ENCODE data around the gene TMEM176A. TPM values are rescaled to one million over a fixed set of nuclear protein-coding genes. Genes with fewer than 3 reads are reported as not detected.

Gene TMEM176A
- total RNA-seq, 1 donor from 2014 or later: not detected

DNA sequence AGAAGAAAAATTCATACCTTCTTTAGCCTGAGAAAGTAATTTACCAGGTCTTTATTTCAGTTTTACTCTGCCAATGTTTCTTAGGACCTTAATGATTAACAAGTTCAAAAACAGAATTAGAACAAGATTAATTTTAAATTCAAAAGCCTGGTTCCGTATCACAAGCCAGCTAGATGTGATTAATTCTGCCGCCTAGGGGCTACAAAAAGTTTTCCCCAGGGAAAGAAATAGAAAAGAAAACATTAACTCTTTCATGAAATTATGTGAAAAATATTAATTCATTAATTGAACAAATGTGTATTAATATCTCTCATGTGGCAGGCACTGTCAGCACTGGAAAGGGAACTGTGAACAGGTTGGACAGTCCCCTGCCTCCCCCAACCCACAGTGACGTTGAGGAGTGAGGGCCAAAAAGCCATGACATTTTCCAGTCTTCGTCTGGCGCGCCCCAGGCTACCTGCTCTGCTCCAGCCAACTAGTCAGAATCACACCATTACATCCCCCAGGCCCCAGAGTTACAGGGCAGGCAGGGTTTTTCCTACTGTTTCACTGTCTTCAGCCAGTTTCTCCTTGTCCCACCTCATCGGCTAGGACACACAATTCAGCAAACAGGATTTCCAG, 20.1 kb downstream of the TMEM176A start:
- Mint-ChIP-seq H3K27ac (ENCODE audit: unreplicated experiment) (no peak overlapping the region), H3K36me3 (ENCODE audit: low read depth) (no peaks in the 10 kb centered on the region), H3K27me3 (ENCODE audit: low read depth) (peaks cover 1% of the 10 kb centered on the region), H3K4me3 (ENCODE audit: unreplicated experiment) (no peak overlapping the region), H3K4me1 (ENCODE audit: low read depth) (no peaks in the 10 kb centered on the region), H3K9me3 (ENCODE audit: low read depth) (peaks cover 23% of the 10 kb centered on the region)
- DNase-seq (ENCODE audit: low spot score): no peak
- TF ChIP-seq, protein P1, sequence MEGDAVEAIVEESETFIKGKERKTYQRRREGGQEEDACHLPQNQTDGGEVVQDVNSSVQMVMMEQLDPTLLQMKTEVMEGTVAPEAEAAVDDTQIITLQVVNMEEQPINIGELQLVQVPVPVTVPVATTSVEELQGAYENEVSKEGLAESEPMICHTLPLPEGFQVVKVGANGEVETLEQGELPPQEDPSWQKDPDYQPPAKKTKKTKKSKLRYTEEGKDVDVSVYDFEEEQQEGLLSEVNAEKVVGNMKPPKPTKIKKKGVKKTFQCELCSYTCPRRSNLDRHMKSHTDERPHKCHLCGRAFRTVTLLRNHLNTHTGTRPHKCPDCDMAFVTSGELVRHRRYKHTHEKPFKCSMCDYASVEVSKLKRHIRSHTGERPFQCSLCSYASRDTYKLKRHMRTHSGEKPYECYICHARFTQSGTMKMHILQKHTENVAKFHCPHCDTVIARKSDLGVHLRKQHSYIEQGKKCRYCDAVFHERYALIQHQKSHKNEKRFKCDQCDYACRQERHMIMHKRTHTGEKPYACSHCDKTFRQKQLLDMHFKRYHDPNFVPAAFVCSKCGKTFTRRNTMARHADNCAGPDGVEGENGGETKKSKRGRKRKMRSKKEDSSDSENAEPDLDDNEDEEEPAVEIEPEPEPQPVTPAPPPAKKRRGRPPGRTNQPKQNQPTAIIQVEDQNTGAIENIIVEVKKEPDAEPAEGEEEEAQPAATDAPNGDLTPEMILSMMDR (IDR thresholded peaks at IDR 0.05): no peak

DNA sequence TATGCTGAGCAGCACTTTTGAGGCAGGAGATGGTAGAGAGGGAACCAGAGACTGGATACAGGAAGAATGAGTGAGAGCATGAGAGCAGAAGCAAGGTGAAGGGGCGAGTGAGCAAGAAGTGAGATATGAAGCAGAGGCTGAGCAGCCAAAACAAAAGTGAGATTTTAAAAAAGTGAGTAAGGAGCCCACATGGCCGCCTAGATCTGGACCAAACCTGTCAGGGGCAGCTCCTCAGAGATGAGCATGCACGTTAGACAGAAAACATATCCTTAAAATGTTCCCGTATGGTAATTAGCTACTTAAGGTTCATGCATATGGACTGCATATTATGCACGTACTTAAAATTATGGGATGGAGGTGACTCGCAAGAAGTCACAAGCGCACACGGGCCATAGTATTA, 22.5 kb downstream of the TMEM176A start:
- Mint-ChIP-seq H3K27me3 (ENCODE audit: low read depth) (peaks cover 11% of the 10 kb centered on the region), H3K36me3 (ENCODE audit: low read depth) (no peaks in the 10 kb centered on the region), H3K4me1 (ENCODE audit: low read depth) (no peaks in the 10 kb centered on the region), H3K4me3 (ENCODE audit: unreplicated experiment) (no peak overlapping the region), H3K27ac (ENCODE audit: unreplicated experiment) (no peak overlapping the region), H3K9me3 (ENCODE audit: low read depth) (peaks cover 10% of the 10 kb centered on the region)
- TF ChIP-seq, protein P1 (IDR thresholded peaks at IDR 0.05): no peak
- DNase-seq (ENCODE audit: low spot score): no peak

DNA sequence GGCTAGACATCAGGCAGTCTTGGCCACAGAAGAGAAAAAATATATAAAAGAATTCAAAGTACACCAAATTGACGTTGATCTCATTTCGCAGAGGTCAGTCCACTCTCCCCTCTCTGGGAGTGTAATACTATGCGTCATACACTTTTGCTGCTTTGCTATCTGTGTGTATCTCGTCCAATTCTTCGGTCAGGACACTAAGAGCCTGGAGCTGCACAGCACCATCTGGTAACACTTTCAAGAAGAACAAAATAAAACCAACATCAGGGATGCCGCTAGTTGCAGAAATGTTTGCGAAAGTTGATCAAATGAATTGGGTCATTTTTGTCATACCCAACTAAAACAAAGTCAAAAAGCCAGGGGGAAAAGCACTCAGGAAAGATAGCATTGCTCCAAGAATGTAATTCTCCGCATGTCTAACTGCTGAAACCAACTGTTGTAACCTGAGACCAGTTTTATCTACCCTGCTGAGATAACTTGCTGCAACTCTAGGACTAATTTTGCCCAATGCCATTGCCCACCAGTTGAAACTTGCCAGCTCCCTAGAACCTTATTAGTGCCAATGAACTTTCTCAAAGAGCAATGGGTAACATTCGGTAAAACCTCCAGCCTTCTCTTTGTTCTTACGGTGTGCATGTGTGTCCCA, 23.0 kb downstream of the TMEM176A start:
- TF ChIP-seq, protein P1 (IDR thresholded peaks at IDR 0.05): no peak
- Mint-ChIP-seq H3K27me3 (ENCODE audit: low read depth) (peaks cover 16% of the 10 kb centered on the region), H3K27ac (ENCODE audit: unreplicated experiment) (no peak overlapping the region), H3K4me3 (ENCODE audit: unreplicated experiment) (no peak overlapping the region), H3K36me3 (ENCODE audit: low read depth) (no peaks in the 10 kb centered on the region), H3K4me1 (ENCODE audit: low read depth) (no peaks in the 10 kb centered on the region), H3K9me3 (ENCODE audit: low read depth) (peaks cover 10% of the 10 kb centered on the region)
- DNase-seq (ENCODE audit: low spot score): no peak

DNA sequence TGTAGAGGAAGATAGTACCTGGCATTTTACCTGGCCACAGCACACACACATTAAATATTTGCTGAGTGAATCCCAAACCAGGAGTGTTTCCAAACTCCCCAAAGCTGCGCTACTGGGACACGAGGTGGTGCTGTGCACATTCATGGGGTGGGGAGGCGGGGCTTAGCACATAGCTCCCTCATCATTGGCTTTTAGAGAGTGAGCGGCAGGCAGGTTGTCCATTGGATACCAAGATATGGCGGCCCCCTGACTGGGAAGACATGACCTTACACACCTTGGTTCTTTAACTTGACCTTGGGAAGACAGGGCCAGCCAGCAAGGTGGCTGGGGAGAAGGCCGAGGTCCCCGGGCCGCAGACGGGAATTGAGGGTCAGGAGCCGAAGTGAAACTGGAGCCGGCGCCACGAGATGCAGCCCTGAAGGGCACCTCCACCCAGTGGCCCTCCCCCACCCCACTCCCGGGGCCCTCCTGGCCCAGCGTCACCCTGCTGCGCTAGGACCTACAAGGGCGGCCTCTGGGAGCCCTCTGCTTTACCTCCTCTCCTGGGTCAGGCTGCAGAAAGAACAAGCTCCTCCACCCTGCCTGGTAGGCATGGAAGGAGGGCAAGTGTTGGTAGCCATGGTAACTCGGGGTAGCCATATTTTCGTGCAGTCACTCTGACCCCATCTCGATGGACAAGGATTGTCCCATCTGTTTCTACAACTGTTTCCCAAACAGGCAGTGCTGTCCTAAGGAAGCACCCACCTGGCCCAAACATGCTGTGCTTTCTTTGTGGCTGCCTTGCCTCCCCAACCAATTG, 24.0 kb downstream of the TMEM176A start:
- H3K4me3 Mint-ChIP-seq (ENCODE audit: unreplicated experiment): no peak overlapping the region
- DNase-seq (ENCODE audit: low spot score): no peak
- no peaks in the 10 kb centered on the region for H3K36me3 Mint-ChIP-seq (ENCODE audit: low read depth)
- H3K4me1 Mint-ChIP-seq (ENCODE audit: low read depth): no peaks in the 10 kb centered on the region
- H3K27ac Mint-ChIP-seq (ENCODE audit: unreplicated experiment): no peak overlapping the region
- peaks cover 10% of the 10 kb centered on the region for H3K9me3 Mint-ChIP-seq (ENCODE audit: low read depth)
- H3K27me3 Mint-ChIP-seq (ENCODE audit: low read depth): peaks cover 16% of the 10 kb centered on the region
- TF ChIP-seq, protein P1 (IDR thresholded peaks at IDR 0.05): no peak

DNA sequence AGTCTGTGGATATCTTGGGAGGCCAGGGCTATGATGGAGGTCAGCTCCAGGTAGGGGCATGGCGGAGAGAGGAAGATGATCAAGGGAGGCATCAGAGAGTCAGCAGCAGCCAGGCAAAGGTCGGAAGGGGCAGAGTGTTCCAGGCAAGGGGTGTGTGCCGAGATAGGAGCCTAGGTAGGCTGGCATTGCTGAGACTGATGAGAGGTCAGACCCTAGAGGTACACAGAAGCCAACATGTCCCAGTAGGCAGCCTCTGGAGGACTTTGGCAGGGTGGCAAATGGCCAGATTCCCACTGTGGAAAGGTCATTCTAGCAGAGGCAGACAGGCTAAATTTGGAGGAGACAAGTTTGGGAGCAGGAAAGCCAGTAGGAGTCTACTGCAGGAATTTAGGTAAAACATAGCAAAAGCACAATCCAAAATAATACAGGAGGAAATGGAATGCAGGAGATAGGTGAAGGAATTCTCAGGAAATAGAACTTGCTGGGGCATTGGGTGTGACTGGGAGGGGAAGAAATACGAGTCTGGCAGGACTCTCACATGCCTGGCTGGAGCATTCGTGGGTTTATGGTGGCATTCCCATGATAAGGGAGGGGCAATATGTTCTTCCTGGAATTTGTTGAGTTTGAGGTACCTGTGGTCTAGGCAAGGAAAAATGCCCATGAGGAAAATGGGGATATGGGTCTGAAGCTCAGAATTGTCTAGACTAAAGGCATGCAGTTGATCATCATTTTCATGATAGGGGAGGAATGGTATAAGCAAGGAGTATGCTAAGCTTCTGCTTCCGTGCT, 25.7 kb downstream of the TMEM176A start:
- TF ChIP-seq, protein P1 (IDR thresholded peaks at IDR 0.05): no peak
- Mint-ChIP-seq H3K27ac (ENCODE audit: unreplicated experiment) (no peak overlapping the region), H3K36me3 (ENCODE audit: low read depth) (no peaks in the 10 kb centered on the region), H3K27me3 (ENCODE audit: low read depth) (peaks cover 17% of the 10 kb centered on the region), H3K4me1 (ENCODE audit: low read depth) (no peaks in the 10 kb centered on the region), H3K9me3 (ENCODE audit: low read depth) (peaks cover 10% of the 10 kb centered on the region), H3K4me3 (ENCODE audit: unreplicated experiment) (no peak overlapping the region)
- DNase-seq (ENCODE audit: low spot score): no peak
